Progenitor cell of endocrine pancreas (in vitro differentiated cells): ENCODE results near the gene STX10. TPM values are rescaled to one million over a fixed set of nuclear protein-coding genes. Genes with fewer than 3 reads are reported as not detected.
A peak's percentile ranks its signal among the peaks of the same experiment; 100 is the strongest.

Experiments used
- DNase-seq: peaks from one replicate; pipeline ENCODE4 v3.0.0; 2021; ENCODE audit warnings: low spot score; ENCODE audit not compliant: unreplicated experiment
- H3K27ac Mint-ChIP-seq: 2 replicates; pipeline ENCODE4 v1.8.0; 2021; ENCODE audit warnings: mild to moderate bottlenecking, moderate library complexity, mixed read lengths
- H3K27me3 Mint-ChIP-seq: 2 replicates; pipeline ENCODE4 v1.8.0; 2021; ENCODE audit warnings: mixed read lengths
- H3K36me3 Mint-ChIP-seq: 2 replicates; pipeline ENCODE4 v1.8.0; 2022; ENCODE audit warnings: mixed read lengths; ENCODE audit not compliant: insufficient read depth
- H3K4me1 Mint-ChIP-seq: 2 replicates; pipeline ENCODE4 v1.8.0; 2021; ENCODE audit warnings: low read depth, mixed read lengths
- H3K4me3 Mint-ChIP-seq: 2 replicates; pipeline ENCODE4 v1.8.0; 2021; ENCODE audit warnings: low read depth, mild to moderate bottlenecking, moderate library complexity, mixed read lengths
- H3K9me3 Mint-ChIP-seq: 2 replicates; pipeline ENCODE4 v1.8.0; 2021; ENCODE audit warnings: low read depth, mixed read lengths
- total RNA-seq: library from RNA; stranded (reverse); gene quantifications from 2 replicates; pipeline ENCODE4 v1.2.1, GENCODE V29; 2021
- TF ChIP-seq, protein P1 (sequence below): fragments of 200-600 bp; sonication (generic); IDR thresholded peaks from one replicate; pipeline ENCODE4 v1.5.0; 2021; ENCODE audit warnings: antibody characterized with exemption, mild to moderate bottlenecking; ENCODE audit not compliant: unreplicated experiment

Gene STX10
- total RNA-seq, 1 donor from 2014 or later, result 49.2 TPM

DNA sequence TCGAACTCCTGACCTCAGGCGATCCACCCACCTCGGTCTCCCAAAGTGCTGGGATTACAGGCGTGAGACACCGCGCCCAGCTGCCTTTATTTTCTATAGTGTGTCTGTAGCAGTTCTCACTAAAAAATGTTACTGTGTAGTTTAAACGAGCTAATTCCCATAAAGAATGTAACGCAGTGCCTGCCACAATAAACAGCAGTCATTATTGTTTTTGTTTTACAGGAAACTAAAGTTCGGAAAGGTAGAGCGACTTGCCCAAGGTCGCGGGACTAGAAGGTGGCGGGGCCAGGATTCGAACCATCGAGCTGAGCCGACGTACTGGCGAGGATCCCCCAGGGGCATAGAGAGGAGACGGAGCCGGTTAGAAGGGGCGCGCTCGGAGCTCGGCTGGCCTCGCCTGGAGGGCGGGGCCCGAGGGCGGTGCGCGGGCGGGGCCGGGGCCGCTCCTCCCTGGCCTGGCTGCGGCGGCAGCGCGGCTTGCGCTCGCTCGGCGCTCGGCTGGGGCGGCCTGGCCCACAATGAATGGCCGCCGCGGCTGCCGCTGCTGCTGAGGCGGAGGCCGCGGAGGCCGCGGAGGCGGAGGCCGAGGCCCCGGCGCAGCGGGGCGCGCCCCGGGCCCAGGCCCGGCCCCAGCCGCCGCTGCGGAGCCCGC lies 32.3 kb downstream of the STX10 start, which contains the start of gene NACC1:
NACC1 (plus strand) TSS at position 493 of the 652 bp plus-strand sequence. CDS start 16,944 bp downstream, outside the sequence.
- Mint-ChIP-seq H3K27me3 (no peaks in the 10 kb centered on the region), H3K36me3 (peaks cover 2% of the 10 kb centered on the region), H3K4me3 (peak within 1 kb of the TSS; percentile 96), H3K4me1 (peaks cover 22% of the 10 kb centered on the region), H3K27ac (peak within 1 kb of the TSS; percentile 99), H3K9me3 (no peaks in the 10 kb centered on the region)
- DNase-seq, result peak; percentile 87
- TF ChIP-seq, protein P1, sequence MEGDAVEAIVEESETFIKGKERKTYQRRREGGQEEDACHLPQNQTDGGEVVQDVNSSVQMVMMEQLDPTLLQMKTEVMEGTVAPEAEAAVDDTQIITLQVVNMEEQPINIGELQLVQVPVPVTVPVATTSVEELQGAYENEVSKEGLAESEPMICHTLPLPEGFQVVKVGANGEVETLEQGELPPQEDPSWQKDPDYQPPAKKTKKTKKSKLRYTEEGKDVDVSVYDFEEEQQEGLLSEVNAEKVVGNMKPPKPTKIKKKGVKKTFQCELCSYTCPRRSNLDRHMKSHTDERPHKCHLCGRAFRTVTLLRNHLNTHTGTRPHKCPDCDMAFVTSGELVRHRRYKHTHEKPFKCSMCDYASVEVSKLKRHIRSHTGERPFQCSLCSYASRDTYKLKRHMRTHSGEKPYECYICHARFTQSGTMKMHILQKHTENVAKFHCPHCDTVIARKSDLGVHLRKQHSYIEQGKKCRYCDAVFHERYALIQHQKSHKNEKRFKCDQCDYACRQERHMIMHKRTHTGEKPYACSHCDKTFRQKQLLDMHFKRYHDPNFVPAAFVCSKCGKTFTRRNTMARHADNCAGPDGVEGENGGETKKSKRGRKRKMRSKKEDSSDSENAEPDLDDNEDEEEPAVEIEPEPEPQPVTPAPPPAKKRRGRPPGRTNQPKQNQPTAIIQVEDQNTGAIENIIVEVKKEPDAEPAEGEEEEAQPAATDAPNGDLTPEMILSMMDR, result no peak

DNA sequence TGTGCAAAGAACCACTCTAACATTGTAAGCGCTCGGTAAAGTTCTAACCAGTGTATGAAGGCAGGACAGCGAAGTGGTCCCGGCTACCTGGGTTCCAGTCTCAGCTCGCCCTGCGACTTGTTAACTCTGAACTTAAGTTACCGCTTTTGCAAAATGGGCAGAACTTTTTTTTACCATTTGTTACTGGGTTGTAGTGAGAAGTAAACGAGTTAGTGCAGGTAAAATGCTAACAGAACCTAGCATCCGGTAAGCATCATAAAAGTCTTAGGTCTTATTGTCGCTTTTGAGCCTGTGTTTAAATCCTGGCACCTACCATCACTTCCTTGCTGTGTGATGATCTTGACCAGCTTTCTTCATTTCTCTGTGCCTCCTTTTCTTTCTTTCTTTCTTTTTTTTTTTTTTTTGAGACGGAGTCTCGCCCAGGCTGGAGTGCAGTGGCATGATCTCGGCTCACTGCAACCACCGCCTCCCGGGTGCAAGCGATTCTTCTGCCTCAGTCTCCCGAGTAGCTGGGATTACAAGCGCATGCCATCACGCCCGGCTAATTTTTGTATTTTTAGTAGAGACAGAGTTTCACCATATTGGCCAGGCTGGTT lies 32.9 kb downstream of the STX10 start:
- H3K27ac Mint-ChIP-seq, result peak overlapping the region; percentile 99
- H3K4me1 Mint-ChIP-seq, result peaks cover 22% of the 10 kb centered on the region
- TF ChIP-seq, protein P1, result no peak
- no peaks in the 10 kb centered on the region for H3K27me3 Mint-ChIP-seq
- DNase-seq, result no peak
- peaks cover 2% of the 10 kb centered on the region for H3K36me3 Mint-ChIP-seq
- H3K4me3 Mint-ChIP-seq, result peak overlapping the region; percentile 96
- H3K9me3 Mint-ChIP-seq, result no peaks in the 10 kb centered on the region

DNA sequence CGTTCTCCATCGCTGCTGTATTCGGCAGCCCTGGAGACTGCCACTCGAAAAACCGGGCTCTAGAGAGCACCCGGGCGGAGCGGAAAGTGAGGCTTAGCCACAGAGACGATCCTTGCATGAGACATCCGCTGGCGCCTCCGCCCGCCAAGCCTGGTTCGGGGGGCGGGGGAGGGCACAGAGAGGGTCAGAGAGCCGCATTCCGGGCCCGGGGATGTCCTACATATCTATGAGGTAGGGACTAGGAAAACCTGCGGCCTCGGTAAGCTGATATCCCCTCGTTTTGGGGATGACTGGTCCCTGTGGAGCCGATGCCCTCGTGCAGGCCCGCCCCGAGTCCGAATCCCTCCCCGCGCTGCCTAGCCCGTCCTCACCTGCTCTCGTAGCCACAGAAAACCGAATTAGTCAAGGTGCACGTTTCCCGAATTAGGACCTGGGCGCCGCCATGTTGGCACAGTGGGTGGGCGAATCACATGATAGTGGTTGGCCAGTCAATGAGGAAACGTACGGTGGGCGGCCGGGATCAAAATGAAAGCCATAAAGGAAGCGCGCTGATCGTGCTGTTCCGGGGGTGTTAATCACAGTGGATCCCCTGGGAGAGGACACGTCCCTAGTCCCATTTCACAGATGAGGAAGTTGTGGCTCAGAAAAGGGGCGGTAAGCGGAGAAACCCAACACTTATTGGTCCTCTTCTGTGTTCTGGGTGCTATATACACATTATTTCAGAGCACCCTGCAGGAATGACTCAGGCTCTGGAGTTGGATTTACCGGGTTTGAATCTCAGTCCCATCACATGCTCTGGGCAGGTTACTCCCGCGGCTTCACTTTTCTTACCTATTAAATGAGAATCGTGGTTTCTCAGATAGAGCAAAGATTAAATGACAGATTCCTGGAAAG lies 33.6 kb downstream of the STX10 start, which contains the start of gene TRMT1:
TRMT1 (minus strand) TSS at position 459 of the 894 bp plus-strand sequence; CDS start at position 118, 341 bp downstream.
- Mint-ChIP-seq H3K4me3 (peak within 1 kb of the TSS; percentile 96), H3K9me3 (no peaks in the 10 kb centered on the region), H3K4me1 (peaks cover 19% of the 10 kb centered on the region), H3K27me3 (no peaks in the 10 kb centered on the region), H3K36me3 (no peaks in the 10 kb centered on the region), H3K27ac (peak within 1 kb of the TSS; percentile 99)
- DNase-seq, result peak; percentile 73
- TF ChIP-seq, protein P1, result no peak

DNA sequence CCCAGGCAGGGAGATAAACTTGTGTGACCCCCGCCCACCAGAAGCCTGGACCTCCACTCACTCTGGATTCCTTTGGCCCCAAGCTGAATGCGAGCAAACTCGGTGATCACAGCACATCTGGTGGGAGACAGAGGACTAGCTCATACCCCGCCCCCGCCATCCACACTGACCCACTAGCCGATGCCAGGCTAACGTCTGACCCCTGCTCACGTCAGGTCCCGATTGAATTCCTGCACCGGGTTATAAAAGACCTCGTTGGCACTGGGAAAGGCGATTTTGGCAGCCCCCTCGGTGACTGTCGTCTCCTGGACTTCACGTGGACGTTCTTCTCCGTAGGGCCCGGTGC lies 34.3 kb downstream of the STX10 start:
- no peak for DNase-seq
- no peaks in the 10 kb centered on the region for H3K9me3 Mint-ChIP-seq
- no peaks in the 10 kb centered on the region for H3K36me3 Mint-ChIP-seq
- no peaks in the 10 kb centered on the region for H3K27me3 Mint-ChIP-seq
- TF ChIP-seq, protein P1, result no peak
- peak overlapping the region; percentile 99 for H3K27ac Mint-ChIP-seq
- peak overlapping the region; percentile 96 for H3K4me3 Mint-ChIP-seq
- H3K4me1 Mint-ChIP-seq, result peaks cover 18% of the 10 kb centered on the region

DNA sequence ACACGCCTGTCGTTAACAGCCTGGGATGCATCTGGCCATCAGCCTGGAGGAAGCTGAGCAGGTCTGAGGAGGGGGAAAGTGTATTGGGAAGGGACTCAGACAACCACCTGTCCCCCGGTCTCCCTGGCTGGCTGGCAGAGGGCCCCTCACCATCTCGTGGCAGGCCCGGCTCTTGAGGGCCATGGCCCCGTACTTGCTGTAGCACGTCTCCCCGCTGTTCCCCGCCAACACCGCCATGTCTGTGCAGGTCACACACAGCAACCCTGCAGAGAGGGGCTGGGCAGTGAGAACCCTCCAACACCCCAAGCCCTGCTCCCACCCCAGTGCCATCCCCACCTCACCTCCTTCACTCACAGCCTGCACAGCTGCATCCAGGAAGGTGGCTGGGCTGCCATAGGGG lies 37.6 kb downstream of the STX10 start:
- no peak for DNase-seq
- no peak overlapping the region for H3K27ac Mint-ChIP-seq
- TF ChIP-seq, protein P1, result no peak
- no peak overlapping the region for H3K4me3 Mint-ChIP-seq
- no peaks in the 10 kb centered on the region for H3K27me3 Mint-ChIP-seq
- H3K9me3 Mint-ChIP-seq, result no peaks in the 10 kb centered on the region
- peaks cover under 1% of the 10 kb centered on the region for H3K36me3 Mint-ChIP-seq
- peaks cover 10% of the 10 kb centered on the region for H3K4me1 Mint-ChIP-seq
